NCI-H460 (cell line): ENCODE measurements around the gene ARHGAP10. TPM values are rescaled to one million over a fixed set of nuclear protein-coding genes. Genes with fewer than 3 reads are reported as not detected.

Source experiments
- DNase-seq: peaks from one replicate; pipeline ENCODE4 v3.0.0-alpha.2; 2016; ENCODE audit warnings: low read depth; ENCODE audit errors: extremely low read depth
- total RNA-seq: library from RNA; depleted of rRNA; stranded (reverse); fragments of >200 nt; shearing (Covaris generic); gene quantifications from 2 replicates; pipeline ENCODE4 v1.2.3, GENCODE V29; 2014

ARHGAP10 gene
- total RNA-seq, 1 experiment from 2014 or later: 5.1 TPM

GRCh38 chr4:147732518-147733235 lies 789 bp downstream of the ARHGAP10 start:
- no peak for DNase-seq

- no peak for DNase-seq
Measured at GRCh38 chr4:147733716-147734344, 1.9 kb downstream of the ARHGAP10 start.

- DNase-seq: no peak
Measured at GRCh38 chr4:147734496-147734895, 2.6 kb downstream of the ARHGAP10 start.

- DNase-seq: no peak
Measured at GRCh38 chr4:147735413-147736301, 3.8 kb downstream of the ARHGAP10 start.

GRCh38 chr4:147736458-147736857 lies 4.6 kb downstream of the ARHGAP10 start:
- DNase-seq: no peak

- DNase-seq: no peak
Measured at GRCh38 chr4:147737623-147738022, 5.7 kb downstream of the ARHGAP10 start.

- DNase-seq: no peak
Measured at GRCh38 chr4:147739239-147739823, 7.4 kb downstream of the ARHGAP10 start.

GRCh38 chr4:147740176-147740575 lies 8.3 kb downstream of the ARHGAP10 start:
- DNase-seq: no peak

- DNase-seq: no peak
Measured at GRCh38 chr4:147741190-147741788, 9.4 kb downstream of the ARHGAP10 start.

- no peak for DNase-seq
Measured at GRCh38 chr4:147747787-147748454, 16.0 kb downstream of the ARHGAP10 start.

- DNase-seq: no peak
Measured at GRCh38 chr4:147749811-147750321, 18.0 kb downstream of the ARHGAP10 start.

GRCh38 chr4:147753047-147753446 lies 21.2 kb downstream of the ARHGAP10 start:
- DNase-seq: no peak

- DNase-seq: no peak
Measured at GRCh38 chr4:147754037-147754445, 22.2 kb downstream of the ARHGAP10 start.

GRCh38 chr4:147755561-147756295 lies 23.8 kb downstream of the ARHGAP10 start:
- DNase-seq: no peak

GRCh38 chr4:147756417-147756816 lies 24.5 kb downstream of the ARHGAP10 start:
- no peak for DNase-seq

GRCh38 chr4:147760176-147760575 lies 28.3 kb downstream of the ARHGAP10 start:
- no peak for DNase-seq

- DNase-seq: no peak
Measured at GRCh38 chr4:147760695-147761094, 28.8 kb downstream of the ARHGAP10 start.

GRCh38 chr4:147761218-147761883 lies 29.5 kb downstream of the ARHGAP10 start:
- DNase-seq: no peak

GRCh38 chr4:147764337-147764736 lies 32.4 kb downstream of the ARHGAP10 start:
- no peak for DNase-seq
